Natural killer cell treated with Interleukin-12 subunit alpha and Interleukin-12 subunit beta and Interleukin-15 and Interleukin-18, amount 100 ng/mL, for 72 hours (primary cell): ENCODE measurements around the gene SLC2A13. TPM values are rescaled to one million over a fixed set of nuclear protein-coding genes. Genes with fewer than 3 reads are reported as not detected.
"Not testable (repeated sequence)": the region's sequence is repeated elsewhere in the genome, so short reads cannot be mapped to it uniquely, and the experiment has no call there.

Source experiments
- ATAC-seq, 2 donors: fragments of 150-1000 bp; cut with Tn5 transposase in 1 of 2; sonication (Bioruptor Pico), chemical (Tn5 transposase) in 1 of 2; 2 replicates each; pipeline ENCODE4 v1.10.0; 2021
- DNase-seq: peaks from one replicate; pipeline ENCODE4 v3.0.0; 2022; ENCODE audit warnings: low spot score
- H3K27ac Mint-ChIP-seq, 2 donors: 1 replicate in 1 of 2; 2 replicates in 1 of 2; pipeline ENCODE4 v1.8.0; 2022; ENCODE audit warnings: mixed read lengths in 2 of 2, mild to moderate bottlenecking in 1 of 2, moderate library complexity in 1 of 2
- H3K27me3 Mint-ChIP-seq, 2 donors: 1 replicate in 1 of 2; 2 replicates in 1 of 2; pipeline ENCODE4 v1.8.0; 2022; ENCODE audit warnings: mixed read lengths in 2 of 2
- H3K36me3 Mint-ChIP-seq: one replicate; pipeline ENCODE4 v1.8.0; 2022; ENCODE audit warnings: mixed read lengths
- H3K4me1 Mint-ChIP-seq, 2 donors: 1 replicate in 1 of 2; 2 replicates in 1 of 2; pipeline ENCODE4 v1.8.0; 2022; ENCODE audit warnings: low read depth in 2 of 2, mixed read lengths in 2 of 2, mild to moderate bottlenecking in 1 of 2
- H3K4me3 Mint-ChIP-seq: one replicate; pipeline ENCODE4 v1.8.0; 2022; ENCODE audit warnings: mixed read lengths
- H3K9me3 Mint-ChIP-seq: 2 replicates; pipeline ENCODE4 v1.8.0; 2022; ENCODE audit warnings: mixed read lengths
- total RNA-seq, 2 donors: library from RNA; stranded (reverse); gene quantifications; one replicate each; pipeline ENCODE4 v1.2.3, GENCODE V29; 2022

SLC2A13 gene
- total RNA-seq, 2 donors from 2014 or later: 6.8 to 9.1 TPM

GRCh38 chr12:40044396-40044795, 61.5 kb downstream of the SLC2A13 start:
- Mint-ChIP-seq H3K36me3 (no peaks in the 10 kb centered on the region), H3K4me1 (peaks cover 6 to 7% of the 10 kb centered on the region in 2 donors), H3K9me3 (no peaks in the 10 kb centered on the region), H3K27me3 (no peaks in the 10 kb centered on the region), H3K27ac (no peak overlapping the region), H3K4me3 (no peak overlapping the region)
- DNase-seq (no peak), ATAC-seq (no peak)

- H3K4me1 Mint-ChIP-seq: peaks cover 6 to 11% of the 10 kb centered on the region in 2 donors
- ATAC-seq (no peak), DNase-seq (no peak)
- H3K4me3 Mint-ChIP-seq: no peak overlapping the region
- no peaks in the 10 kb centered on the region for H3K9me3 Mint-ChIP-seq
- no peaks in the 10 kb centered on the region for H3K36me3 Mint-ChIP-seq
- no peak overlapping the region for H3K27ac Mint-ChIP-seq
- no peaks in the 10 kb centered on the region for H3K27me3 Mint-ChIP-seq
Observed at GRCh38 chr12:40039598-40039997, 66.3 kb downstream of the SLC2A13 start.

GRCh38 chr12:40038619-40039018, 67.3 kb downstream of the SLC2A13 start:
- no peaks in the 10 kb centered on the region for H3K9me3 Mint-ChIP-seq
- H3K4me3 Mint-ChIP-seq: no peak overlapping the region
- DNase-seq (no peak), ATAC-seq (no peak)
- H3K27me3 Mint-ChIP-seq: no peaks in the 10 kb centered on the region
- no peaks in the 10 kb centered on the region for H3K36me3 Mint-ChIP-seq
- H3K4me1 Mint-ChIP-seq: peaks cover 11 to 16% of the 10 kb centered on the region in 2 donors
- H3K27ac Mint-ChIP-seq: no peak overlapping the region

- H3K27ac Mint-ChIP-seq: no peak overlapping the region
- H3K27me3 Mint-ChIP-seq: no peaks in the 10 kb centered on the region
- H3K36me3 Mint-ChIP-seq: no peaks in the 10 kb centered on the region
- ATAC-seq (no peak), DNase-seq (no peak)
- no peaks in the 10 kb centered on the region for H3K9me3 Mint-ChIP-seq
- no peak overlapping the region for H3K4me3 Mint-ChIP-seq
- peaks cover 19 to 24% of the 10 kb centered on the region in 2 donors for H3K4me1 Mint-ChIP-seq
Observed at GRCh38 chr12:40034712-40035111, 71.2 kb downstream of the SLC2A13 start.

GRCh38 chr12:40034156-40034555, 71.7 kb downstream of the SLC2A13 start:
- DNase-seq (no peak), ATAC-seq (no peak)
- peaks cover 13 to 20% of the 10 kb centered on the region in 2 donors for H3K4me1 Mint-ChIP-seq
- H3K27me3 Mint-ChIP-seq: no peaks in the 10 kb centered on the region
- peak overlapping the region; percentile 15 for H3K4me3 Mint-ChIP-seq
- no peak overlapping the region for H3K27ac Mint-ChIP-seq
- H3K36me3 Mint-ChIP-seq: no peaks in the 10 kb centered on the region
- no peaks in the 10 kb centered on the region for H3K9me3 Mint-ChIP-seq

- Mint-ChIP-seq H3K36me3 (no peaks in the 10 kb centered on the region), H3K4me1 (peaks cover 12 to 20% of the 10 kb centered on the region in 2 donors), H3K27ac (no peak overlapping the region), H3K27me3 (no peaks in the 10 kb centered on the region), H3K4me3 (no peak overlapping the region), H3K9me3 (no peaks in the 10 kb centered on the region)
- no peak for ATAC-seq
- no peak for DNase-seq
Observed at GRCh38 chr12:40033242-40033630, 72.6 kb downstream of the SLC2A13 start.

- Mint-ChIP-seq H3K27me3 (no peaks in the 10 kb centered on the region), H3K4me3 (no peak overlapping the region), H3K9me3 (no peaks in the 10 kb centered on the region), H3K4me1 (peaks cover 12 to 20% of the 10 kb centered on the region in 2 donors), H3K27ac (no peak overlapping the region), H3K36me3 (no peaks in the 10 kb centered on the region)
- DNase-seq (no peak), ATAC-seq (no peak)
Observed at GRCh38 chr12:40032433-40033241, 73.2 kb downstream of the SLC2A13 start.

GRCh38 chr12:40031965-40032364, 73.9 kb downstream of the SLC2A13 start:
- no peak for DNase-seq
- ATAC-seq: no peak
- Mint-ChIP-seq H3K27ac (no peak overlapping the region), H3K27me3 (no peaks in the 10 kb centered on the region), H3K4me1 (peaks cover 12 to 20% of the 10 kb centered on the region in 2 donors), H3K9me3 (no peaks in the 10 kb centered on the region), H3K36me3 (no peaks in the 10 kb centered on the region), H3K4me3 (no peak overlapping the region)

- not testable (repeated sequence) for H3K36me3 Mint-ChIP-seq, H3K27me3 Mint-ChIP-seq, H3K27ac Mint-ChIP-seq, DNase-seq, ATAC-seq, H3K4me3 Mint-ChIP-seq, H3K9me3 Mint-ChIP-seq
- peaks cover 12 to 20% of the 10 kb centered on the region in 2 donors for H3K4me1 Mint-ChIP-seq
Observed at GRCh38 chr12:40030970-40031369, 74.9 kb downstream of the SLC2A13 start.

GRCh38 chr12:40028296-40028695, 77.6 kb downstream of the SLC2A13 start:
- Mint-ChIP-seq H3K4me1 (peaks cover 6 to 23% of the 10 kb centered on the region in 2 donors), H3K36me3 (no peaks in the 10 kb centered on the region), H3K27me3 (no peaks in the 10 kb centered on the region), H3K9me3 (no peaks in the 10 kb centered on the region), H3K4me3 (no peak overlapping the region), H3K27ac (no peak overlapping the region)
- ATAC-seq (no peak), DNase-seq (no peak)

- Mint-ChIP-seq H3K4me1 (peaks cover 0 to 8% of the 10 kb centered on the region in 2 donors), H3K4me3 (no peak overlapping the region), H3K27ac (no peak overlapping the region), H3K9me3 (no peaks in the 10 kb centered on the region), H3K36me3 (no peaks in the 10 kb centered on the region), H3K27me3 (no peaks in the 10 kb centered on the region)
- DNase-seq: no peak
- ATAC-seq: no peak
Observed at GRCh38 chr12:40022850-40023249, 83.0 kb downstream of the SLC2A13 start.

GRCh38 chr12:40020261-40020691, 85.6 kb downstream of the SLC2A13 start:
- DNase-seq (no peak), ATAC-seq (no peak)
- no peaks in the 10 kb centered on the region for H3K27me3 Mint-ChIP-seq
- H3K4me1 Mint-ChIP-seq: peaks cover 0 to 11% of the 10 kb centered on the region in 2 donors
- no peaks in the 10 kb centered on the region for H3K9me3 Mint-ChIP-seq
- no peak overlapping the region for H3K27ac Mint-ChIP-seq
- no peaks in the 10 kb centered on the region for H3K36me3 Mint-ChIP-seq
- H3K4me3 Mint-ChIP-seq: no peak overlapping the region

GRCh38 chr12:40017488-40017887, 88.4 kb downstream of the SLC2A13 start:
- H3K36me3 Mint-ChIP-seq: no peaks in the 10 kb centered on the region
- no peak overlapping the region for H3K4me3 Mint-ChIP-seq
- no peak overlapping the region for H3K27ac Mint-ChIP-seq
- peaks cover 0 to 3% of the 10 kb centered on the region in 2 donors for H3K4me1 Mint-ChIP-seq
- no peaks in the 10 kb centered on the region for H3K27me3 Mint-ChIP-seq
- no peak for ATAC-seq
- DNase-seq: no peak
- H3K9me3 Mint-ChIP-seq: no peaks in the 10 kb centered on the region

- no peak overlapping the region for H3K4me3 Mint-ChIP-seq
- H3K9me3 Mint-ChIP-seq: no peaks in the 10 kb centered on the region
- ATAC-seq: no peak
- H3K27me3 Mint-ChIP-seq: no peaks in the 10 kb centered on the region
- peaks cover under 1 to 3% of the 10 kb centered on the region in 2 donors for H3K4me1 Mint-ChIP-seq
- no peaks in the 10 kb centered on the region for H3K36me3 Mint-ChIP-seq
- DNase-seq: no peak
- H3K27ac Mint-ChIP-seq: no peak overlapping the region
Observed at GRCh38 chr12:40016980-40017379, 88.9 kb downstream of the SLC2A13 start.
